Psoas muscle (tissue), 8 donors: ENCODE data around the gene FANCC. TPM values are rescaled to one million over a fixed set of nuclear protein-coding genes. Genes with fewer than 3 reads are reported as not detected.
A peak's percentile ranks its signal among the peaks of the same experiment; 100 is the strongest.

Experiments used
- ATAC-seq, 4 donors: fragments of 200-7000 bp; cut with Tn5 transposase; one replicate each; pipeline ENCODE4 v1.9.1; 2020; ENCODE audit warnings: moderate library complexity in 3 of 4, mild to moderate bottlenecking in 2 of 4
- DNase-seq, 2 donors: peaks; one replicate each; pipeline ENCODE4 v3.0.0-alpha.2; 2020
- H3K27ac ChIP-seq: fragments of 200-600 bp; one replicate; pipeline ENCODE4 v1.8.0; 2022
- H3K27me3 ChIP-seq, 3 donors: fragments of 200-600 bp in 1 of 3; one replicate each; pipeline versions ENCODE4 v1.6.1 to v1.8.0; 2013 to 2022; ENCODE audit warnings: low read length in 2 of 3, mild to moderate bottlenecking in 2 of 3, moderate library complexity in 1 of 3; ENCODE audit not compliant: insufficient read depth in 3 of 3
- H3K36me3 ChIP-seq, 2 donors: fragments of 200-600 bp in 1 of 2; one replicate each; pipeline versions ENCODE4 v1.6.1 to v1.8.0; 2013 to 2022; ENCODE audit warnings: low read depth in 1 of 2, mild to moderate bottlenecking in 1 of 2, moderate library complexity in 1 of 2; ENCODE audit not compliant: insufficient read depth in 1 of 2
- H3K4me1 ChIP-seq: fragments of 200-600 bp; one replicate; pipeline ENCODE4 v1.8.0; 2022
- H3K4me3 ChIP-seq: fragments of 200-600 bp; one replicate; pipeline ENCODE4 v1.8.0; 2022; ENCODE audit warnings: mild to moderate bottlenecking
- H3K9me3 ChIP-seq: fragments of 200-600 bp; one replicate; pipeline ENCODE4 v1.8.0; 2022
- WGBS, 3 donors: extraction: QIAGEN DNeasy Blood & Tissue Kit; methylation state at CpG; one replicate each; pipeline versions ENCODE4 v1.1.6 to v1.1.7; 2013; 5-methylcytosine and 5-hydroxymethylcytosine counted together
- intact Hi-C, 2 donors: fragments of 100-400 bp; cut with DNase I; formaldehyde crosslinking; loops; one replicate each; pipeline versions ENCODE4 v1.11.0 to v1.14.2; 2022
- polyA plus RNA-seq, 3 donors: library from polyadenylated mRNA; stranded (reverse); fragments of 200-250 nt; gene quantifications; one replicate each; pipeline ENCODE4 v1.2.3, GENCODE V29; 2013
- total RNA-seq, 4 donors: library from RNA; stranded (reverse); fragmentation: NEBNext Ultra II Directional in 2 of 4; extraction: Animal tissue kit (Norgen Biotek cat#: 25700) in 2 of 4; gene quantifications; one replicate each; pipeline versions ENCODE4 v1.2.1 to v1.2.4, GENCODE V29; 2021 to 2023
- TF ChIP-seq, protein P1 (sequence below): fragments of 200-600 bp; IDR thresholded peaks from one replicate; pipeline ENCODE4 v1.8.0; 2022; ENCODE audit warnings: antibody characterized with exemption
- donor health status: healthy with polysubstance abuse.
- donor health status: DM: no; HTN: no; CAD: no; lungs with moderate emphysema.
- donor health status: Bipolar disorder and iron deficiency.
- donor health status: healthy.
- donor health status: DM: yes; HTN: yes; CAD: no.
- donor health status: DM: no; HTN: no; CAD: no.
- donor health status: DM: no; HTN: no; CAD: no.
- donor health status: DM: yes; HTN: yes; CAD: no.

The FANCC gene
- total and polyA plus RNA-seq, 7 donors = 2.1 to 5.2 (median 3.6) TPM

DNA sequence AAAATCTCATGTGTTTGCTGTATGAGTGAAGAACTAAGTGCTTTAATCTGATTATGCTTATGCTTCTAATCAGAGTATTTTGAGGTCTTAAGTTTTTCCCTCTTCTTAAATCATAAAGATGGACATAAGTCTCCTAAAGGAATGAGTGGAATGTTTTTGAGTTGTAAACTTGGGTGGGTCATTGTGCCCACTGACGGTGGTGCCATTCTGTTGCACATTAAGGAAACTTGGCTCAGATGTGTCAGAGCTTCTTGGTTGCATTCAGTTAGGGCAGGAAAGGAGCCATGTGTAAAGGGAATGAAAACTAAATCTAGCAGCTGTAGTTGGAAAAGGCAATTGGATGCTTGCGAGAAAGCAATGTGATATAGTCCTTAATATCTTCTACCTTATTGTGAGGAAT is 256.6 kb downstream of the FANCC start:
- no peaks in the 10 kb centered on the region for H3K27me3 ChIP-seq
- H3K4me1 ChIP-seq = peaks cover 100% of the 10 kb centered on the region
- 20 to 39% (median 25%) methylated on average over 2 of the region's 2 CpGs for WGBS, 3 donors
- peaks cover 0 to 41% of the 10 kb centered on the region in 2 donors for H3K36me3 ChIP-seq
- ATAC-seq (no peak), DNase-seq (no peak)
- TF ChIP-seq, protein P1, sequence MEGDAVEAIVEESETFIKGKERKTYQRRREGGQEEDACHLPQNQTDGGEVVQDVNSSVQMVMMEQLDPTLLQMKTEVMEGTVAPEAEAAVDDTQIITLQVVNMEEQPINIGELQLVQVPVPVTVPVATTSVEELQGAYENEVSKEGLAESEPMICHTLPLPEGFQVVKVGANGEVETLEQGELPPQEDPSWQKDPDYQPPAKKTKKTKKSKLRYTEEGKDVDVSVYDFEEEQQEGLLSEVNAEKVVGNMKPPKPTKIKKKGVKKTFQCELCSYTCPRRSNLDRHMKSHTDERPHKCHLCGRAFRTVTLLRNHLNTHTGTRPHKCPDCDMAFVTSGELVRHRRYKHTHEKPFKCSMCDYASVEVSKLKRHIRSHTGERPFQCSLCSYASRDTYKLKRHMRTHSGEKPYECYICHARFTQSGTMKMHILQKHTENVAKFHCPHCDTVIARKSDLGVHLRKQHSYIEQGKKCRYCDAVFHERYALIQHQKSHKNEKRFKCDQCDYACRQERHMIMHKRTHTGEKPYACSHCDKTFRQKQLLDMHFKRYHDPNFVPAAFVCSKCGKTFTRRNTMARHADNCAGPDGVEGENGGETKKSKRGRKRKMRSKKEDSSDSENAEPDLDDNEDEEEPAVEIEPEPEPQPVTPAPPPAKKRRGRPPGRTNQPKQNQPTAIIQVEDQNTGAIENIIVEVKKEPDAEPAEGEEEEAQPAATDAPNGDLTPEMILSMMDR = no peak
- intact Hi-C loops = no loop called here
- no peaks in the 10 kb centered on the region for H3K9me3 ChIP-seq
- peak overlapping the region; percentile 93 for H3K27ac ChIP-seq
- no peak overlapping the region for H3K4me3 ChIP-seq

DNA sequence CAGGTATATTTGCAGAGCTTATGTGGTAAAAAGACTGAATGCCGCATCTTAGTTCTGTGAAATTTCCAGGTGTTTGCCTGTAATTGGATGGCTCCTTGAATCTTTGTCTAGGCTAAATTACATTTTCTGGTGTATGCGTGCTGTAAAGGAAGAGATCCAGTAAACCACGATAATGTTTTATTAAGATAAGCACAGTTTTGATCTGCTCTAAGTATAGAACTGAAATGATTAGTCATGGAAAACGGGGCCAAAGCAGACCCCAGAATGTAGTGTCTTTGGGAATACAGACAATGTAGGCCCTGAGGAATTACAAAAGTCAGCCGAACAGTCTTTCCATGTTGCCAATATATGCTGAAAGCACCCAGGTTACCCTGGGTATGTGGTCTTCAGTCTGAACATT is 257.3 kb downstream of the FANCC start:
- peaks cover 0 to 41% of the 10 kb centered on the region in 2 donors for H3K36me3 ChIP-seq
- DNase-seq (no peak), ATAC-seq (no peak)
- peak overlapping the region; percentile 93 for H3K27ac ChIP-seq
- peaks cover 100% of the 10 kb centered on the region for H3K4me1 ChIP-seq
- intact Hi-C loops = no loop called here
- H3K27me3 ChIP-seq = no peaks in the 10 kb centered on the region
- no peak overlapping the region for H3K4me3 ChIP-seq
- TF ChIP-seq, protein P1 = no peak
- no peaks in the 10 kb centered on the region for H3K9me3 ChIP-seq
- WGBS, 3 donors = 37 to 45% (median 43%) methylated on average over 5 of the region's 5 CpGs

DNA sequence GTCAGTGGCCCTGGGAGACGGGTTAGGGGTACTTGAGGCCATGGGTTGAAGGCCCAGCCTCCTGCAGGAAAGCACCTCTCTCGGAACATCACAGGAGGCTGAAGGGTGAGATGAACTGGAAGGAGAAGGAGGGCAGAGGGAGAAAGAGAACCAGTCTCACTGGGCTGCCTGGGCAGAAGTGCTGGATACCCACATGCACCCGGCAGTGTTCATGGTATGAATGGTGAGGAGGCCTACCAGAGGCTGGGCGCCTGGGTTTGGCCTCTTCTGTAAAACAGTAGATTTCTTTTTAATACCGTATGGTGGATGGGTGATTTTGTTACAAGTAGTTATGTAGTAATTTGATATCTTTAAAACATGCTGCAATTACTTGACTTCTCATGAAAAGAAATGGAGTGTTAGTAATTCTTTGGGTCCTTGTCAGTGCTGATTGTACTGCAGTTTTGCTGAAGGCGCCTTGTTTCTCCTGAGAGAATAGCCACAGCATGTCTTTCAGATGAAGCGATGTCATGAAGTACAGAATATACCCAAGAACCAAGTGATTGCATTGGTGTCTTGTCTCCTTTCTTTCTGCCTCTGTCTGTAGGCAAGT is 258.6 kb downstream of the FANCC start:
- TF ChIP-seq, protein P1 = no peak
- peak overlapping the region; percentile 47 for H3K4me3 ChIP-seq

DNA sequence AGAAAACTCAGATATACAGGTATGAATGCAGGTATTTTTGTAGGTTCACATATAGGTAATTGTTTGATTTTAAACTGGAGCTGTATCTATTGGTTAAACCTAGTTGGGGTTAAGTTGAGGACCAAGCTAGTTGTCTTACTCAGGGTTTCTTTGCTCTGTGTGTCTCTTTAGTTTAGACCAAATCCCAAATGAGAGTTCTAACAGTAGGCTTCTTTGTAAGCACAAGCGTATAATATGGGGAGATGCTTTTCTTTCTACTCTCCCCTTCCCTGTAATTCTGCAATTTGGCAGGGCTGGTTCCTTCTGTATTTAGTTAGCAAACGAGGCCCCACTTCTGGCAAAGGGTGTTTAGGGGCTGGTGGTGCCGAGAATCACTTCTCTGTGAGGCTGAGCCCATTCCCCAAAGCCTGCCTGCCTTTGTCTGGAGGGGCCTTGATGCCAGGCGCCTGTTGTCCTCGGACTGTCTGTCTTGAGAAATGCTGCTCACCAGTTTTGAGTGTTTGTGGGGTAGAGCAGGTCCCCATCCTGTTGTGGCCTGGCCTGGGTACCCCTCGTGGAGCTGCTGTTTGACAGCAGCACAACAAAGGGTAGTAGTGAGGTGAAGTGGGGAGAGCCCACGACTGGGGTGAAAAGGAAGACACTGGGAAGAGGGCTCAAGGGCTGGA is 259.3 kb downstream of the FANCC start:
- TF ChIP-seq, protein P1 = no peak
- DNase-seq (no peak), ATAC-seq (no peak)
- H3K27ac ChIP-seq = peak overlapping the region; percentile 93
- H3K9me3 ChIP-seq = no peaks in the 10 kb centered on the region
- peak overlapping the region; percentile 47 for H3K4me3 ChIP-seq
- H3K4me1 ChIP-seq = peaks cover 95% of the 10 kb centered on the region
- WGBS, 3 donors = 38 to 43% (median 42%) methylated on average over 7 of the region's 7 CpGs
- H3K36me3 ChIP-seq = peaks cover 0 to 30% of the 10 kb centered on the region in 2 donors
- no peaks in the 10 kb centered on the region for H3K27me3 ChIP-seq
- intact Hi-C loops = no loop called here

More for the DNA sequence above, 258.6 kb downstream of the FANCC start:
- no peaks in the 10 kb centered on the region for H3K27me3 ChIP-seq
- intact Hi-C loops = no loop called here
- no peak for DNase-seq
- ATAC-seq = no peak
- H3K4me1 ChIP-seq = peaks cover 100% of the 10 kb centered on the region
- H3K36me3 ChIP-seq = peaks cover 0 to 33% of the 10 kb centered on the region in 2 donors
- peak overlapping the region; percentile 93 for H3K27ac ChIP-seq
- WGBS, 3 donors = 52 to 55% (median 53%) methylated on average over 7 of the region's 7 CpGs
- H3K9me3 ChIP-seq = no peaks in the 10 kb centered on the region
